ENCODE data around the gene USP8. TPM values are rescaled to one million over a fixed set of nuclear protein-coding genes. Genes with fewer than 3 reads are reported as not detected.

USP8 gene
- polyA plus RNA-seq, 2 of the 4 experiments (the other 2 are of a cell fraction), result 53.1 to 108 TPM

Small RNA genes within 50 kb of the gene (small RNA-seq; reads per million reads assigned to genes)
- gene RNA5SP395, result 0 to 0.19 (median 0) reads per million in 6 experiments

Other genes with a start within 250 kb of the USP8 start
- 42.8 and 44.1 TPM in 2 replicates for gene SLC27A2, start 242.2 kb upstream of the USP8 start, polyA plus RNA-seq (2011; rRNA removed)
- 36.0 to 45.2 TPM (median 39.7 TPM) in 3 replicates for gene SLC27A2, start 242.2 kb upstream of the USP8 start, polyA plus RNA-seq (2017; fragmentation: RNase III; extraction: RNeasy Plus Mini Kit Qiagen cat#74134 plus additional on column Dnase treatment)
- 0.13 and 0.16 TPM in 2 replicates for gene HDC, start 158.7 kb upstream of the USP8 start, polyA plus RNA-seq (2011; rRNA removed)
- gene HDC, start 158.7 kb upstream of the USP8 start, polyA plus RNA-seq (2017; fragmentation: RNase III; extraction: RNeasy Plus Mini Kit Qiagen cat#74134 plus additional on column Dnase treatment), result 0.07 to 0.18 TPM (median 0.09 TPM) in 3 replicates
- 53.9 and 55.1 TPM in 2 replicates for gene GABPB1, start 69.2 kb upstream of the USP8 start, polyA plus RNA-seq (2011; rRNA removed)
- 23.0 to 28.9 TPM (median 23.7 TPM) in 3 replicates for gene GABPB1, start 69.2 kb upstream of the USP8 start, polyA plus RNA-seq (2017; fragmentation: RNase III; extraction: RNeasy Plus Mini Kit Qiagen cat#74134 plus additional on column Dnase treatment)
- gene USP50, start 122.3 kb downstream of the USP8 start, polyA plus RNA-seq (2011; rRNA removed), result not detected in 2 replicates
- gene USP50, start 122.3 kb downstream of the USP8 start, polyA plus RNA-seq (2017; fragmentation: RNase III; extraction: RNeasy Plus Mini Kit Qiagen cat#74134 plus additional on column Dnase treatment), result 0.14 TPM in 1 of 3 replicates, not detected in the others